H9 (cell line): ENCODE data around the gene RIPK4. TPM values are rescaled to one million over a fixed set of nuclear protein-coding genes. Genes with fewer than 3 reads are reported as not detected.

ENCODE experiments used
- DNase-seq: peaks from one replicate; pipeline ENCODE4 v3.0.0-alpha.2; 2017
- H2AFZ ChIP-seq: one replicate; pipeline ENCODE4 v1.6.1; 2013; ENCODE audit warnings: mild to moderate bottlenecking, low read length, control low read depth, moderate library complexity
- H2AK5ac ChIP-seq: 2 replicates; pipeline ENCODE4 v1.6.1; 2013; ENCODE audit warnings: low read length, control low read depth, mixed read lengths; ENCODE audit not compliant: insufficient read length
- H2BK120ac ChIP-seq: one replicate; pipeline ENCODE4 v1.6.1; 2013; ENCODE audit warnings: low read depth, mild to moderate bottlenecking, low read length, control low read depth, inconsistent platforms; ENCODE audit not compliant: poor library complexity, severe bottlenecking
- H2BK12ac ChIP-seq: 2 replicates; pipeline ENCODE4 v1.6.1; 2013; ENCODE audit warnings: low read length, control low read depth, mixed read lengths, low read depth; ENCODE audit not compliant: insufficient read length
- H2BK15ac ChIP-seq: 2 replicates; pipeline ENCODE4 v1.6.1; 2013; ENCODE audit warnings: low read depth, low read length, control low read depth
- H2BK20ac ChIP-seq: one replicate; pipeline ENCODE4 v1.6.1; 2013; ENCODE audit warnings: low read depth, mild to moderate bottlenecking, low read length, control low read depth, inconsistent platforms; ENCODE audit not compliant: poor library complexity, severe bottlenecking
- H2BK5ac ChIP-seq: 2 replicates; pipeline ENCODE4 v1.6.1; 2013; ENCODE audit warnings: low read length, control low read depth, mixed read lengths; ENCODE audit not compliant: insufficient read length
- H3K14ac ChIP-seq: 2 replicates; pipeline ENCODE4 v1.6.1; 2013; ENCODE audit warnings: low read length, control low read depth; ENCODE audit not compliant: insufficient read depth
- H3K18ac ChIP-seq: 2 replicates; pipeline ENCODE4 v1.6.1; 2013; ENCODE audit warnings: low read depth, mild to moderate bottlenecking, mixed read lengths, low read length, control low read depth; ENCODE audit not compliant: insufficient read length
- H3K23ac ChIP-seq: 2 replicates; pipeline ENCODE4 v1.6.1; 2013; ENCODE audit warnings: low read length, control low read depth, mixed read lengths, low read depth; ENCODE audit not compliant: insufficient read length
- H3K23me2 ChIP-seq: 2 replicates; pipeline ENCODE4 v1.6.1; 2013; ENCODE audit warnings: low read depth, mild to moderate bottlenecking, mixed read lengths, low read length, control low read depth; ENCODE audit not compliant: insufficient read length, poor library complexity, severe bottlenecking
- H3K27ac ChIP-seq: 2 replicates; pipeline ENCODE4 v1.5.1; 2013; ENCODE audit warnings: low read length, control low read depth, mixed read lengths, low read depth; ENCODE audit not compliant: insufficient read length
- H3K27me3 ChIP-seq: 2 replicates; pipeline ENCODE4 v1.6.1; 2013; ENCODE audit warnings: low read length, control low read depth, inconsistent platforms; ENCODE audit not compliant: insufficient read depth
- H3K4ac ChIP-seq: 2 replicates; pipeline ENCODE4 v1.6.1; 2013; ENCODE audit warnings: low read depth, mild to moderate bottlenecking, control low read depth, inconsistent platforms, low read length, moderate library complexity
- H3K4me1 ChIP-seq: 2 replicates; pipeline ENCODE4 v1.6.1; 2013; ENCODE audit warnings: low read length, control low read depth, inconsistent platforms; ENCODE audit not compliant: insufficient read depth
- H3K4me2 ChIP-seq: 2 replicates; pipeline ENCODE4 v1.6.1; 2013; ENCODE audit warnings: low read length, control low read depth, mixed read lengths; ENCODE audit not compliant: insufficient read length, insufficient read depth
- H3K56ac ChIP-seq: 2 replicates; pipeline ENCODE4 v1.6.1; 2013; ENCODE audit warnings: low read depth, mild to moderate bottlenecking, mixed read lengths, low read length, control low read depth; ENCODE audit not compliant: insufficient read length
- H3K79me1 ChIP-seq: 2 replicates; pipeline ENCODE4 v1.6.1; 2013; ENCODE audit warnings: low read depth, mild to moderate bottlenecking, moderate library complexity, low read length, control low read depth, inconsistent platforms; ENCODE audit not compliant: insufficient read depth, poor library complexity, severe bottlenecking
- H3K79me2 ChIP-seq: 2 replicates; pipeline ENCODE4 v1.6.1; 2013; ENCODE audit warnings: low read length, control low read depth, inconsistent platforms; ENCODE audit not compliant: insufficient read depth
- H3K9ac ChIP-seq: 2 replicates; pipeline ENCODE4 v1.6.1; 2013; ENCODE audit warnings: low read length, control low read depth, mixed read lengths; ENCODE audit not compliant: insufficient read length; ENCODE audit errors: extremely low read depth
- H3K9me3 ChIP-seq: one replicate; pipeline ENCODE4 v1.6.1; 2013; ENCODE audit warnings: low read depth, low read length, inconsistent platforms; ENCODE audit not compliant: control insufficient read depth
- H3T11ph ChIP-seq: one replicate; pipeline ENCODE4 v1.6.1; 2013; ENCODE audit warnings: mild to moderate bottlenecking, low read length, control low read depth, inconsistent platforms
- H4K20me1 ChIP-seq: one replicate; pipeline ENCODE4 v1.6.1; 2013; ENCODE audit not compliant: control insufficient read depth, insufficient read length, insufficient read depth
- H4K5ac ChIP-seq: 2 replicates; pipeline ENCODE4 v1.6.1; 2013; ENCODE audit warnings: low read depth, mild to moderate bottlenecking, mixed read lengths, low read length, control low read depth; ENCODE audit not compliant: insufficient read length
- H4K8ac ChIP-seq: replicated peaks from 2 replicates; pipeline ENCODE4 v1.6.1; 2013; ENCODE audit warnings: low read length, control low read depth, mixed read lengths, low read depth; ENCODE audit not compliant: insufficient read length
- H4K91ac ChIP-seq: 2 replicates; pipeline ENCODE4 v1.6.1; 2013; ENCODE audit warnings: low read depth, mild to moderate bottlenecking, moderate library complexity, mixed read lengths, low read length, control low read depth; ENCODE audit not compliant: insufficient read length
- H3K27ac Mint-ChIP-seq, 3 experiments: 2 replicates in 2 of 3; 3 replicates in 1 of 3; pipeline ENCODE4 v1.8.0; 2020 to 2021; ENCODE audit warnings: mixed read lengths in 3 of 3, mild to moderate bottlenecking in 1 of 3, moderate library complexity in 1 of 3
- H3K27me3 Mint-ChIP-seq: 2 replicates; pipeline ENCODE4 v1.8.0; 2021; ENCODE audit warnings: low read depth, mild to moderate bottlenecking, moderate library complexity, mixed read lengths
- H3K36me3 Mint-ChIP-seq, 3 experiments: 2 replicates in 2 of 3; 3 replicates in 1 of 3; pipeline ENCODE4 v1.8.0; 2020 to 2021; ENCODE audit warnings: low read depth in 3 of 3, mixed read lengths in 3 of 3; ENCODE audit not compliant: insufficient read depth in 1 of 3
- H3K4me1 Mint-ChIP-seq, 2 experiments: 2 replicates each; pipeline ENCODE4 v1.8.0; 2020; ENCODE audit warnings: mixed read lengths in 2 of 2
- H3K4me3 Mint-ChIP-seq, 2 experiments: 2 replicates in 1 of 2; 3 replicates in 1 of 2; pipeline ENCODE4 v1.8.0; 2020 to 2021; ENCODE audit warnings: mild to moderate bottlenecking in 2 of 2, mixed read lengths in 2 of 2, moderate library complexity in 1 of 2
- H3K9me3 Mint-ChIP-seq, 2 experiments: 2 replicates in 1 of 2; 3 replicates in 1 of 2; pipeline ENCODE4 v1.8.0; 2020; ENCODE audit warnings: mild to moderate bottlenecking in 2 of 2, mixed read lengths in 2 of 2, moderate library complexity in 1 of 2
- CTCF ChIP-seq: fragments of 200-600 bp; sonication (generic); conservative IDR thresholded peaks from 3 replicates; pipeline ENCODE4 v1.8.0; 2021; ENCODE audit warnings: antibody characterized with exemption, mild to moderate bottlenecking
- WGBS: extraction: QIAGEN DNeasy Blood & Tissue Kit; methylation state at CpG from one replicate; pipeline ENCODE4 v1.1.7; 2013; ENCODE audit warnings: missing lambda C conversion rate, low lambda C conversion rate, mixed read lengths; ENCODE audit not compliant: insufficient read length; ENCODE audit errors: extremely low coverage; 5-methylcytosine and 5-hydroxymethylcytosine counted together
- total RNA-seq: library from RNA; stranded (reverse); gene quantifications from 2 replicates; pipeline ENCODE4 v1.2.1, GENCODE V29; 2021

The RIPK4 gene
- total RNA-seq, 1 experiment from 2014 or later: 2.9 TPM

- peaks cover 11% of the 10 kb centered on the region for H3K9me3 ChIP-seq
- H3K79me1 ChIP-seq: no peaks in the 10 kb centered on the region
- no peak overlapping the region for H3K4me3 Mint-ChIP-seq
- no peak overlapping the region for H3K4ac ChIP-seq
- no peaks in the 10 kb centered on the region for H3K79me2 ChIP-seq
- no peaks in the 10 kb centered on the region for H3K4me1 ChIP-seq
- H4K5ac ChIP-seq: no peak overlapping the region
- H3K18ac ChIP-seq: no peak overlapping the region
- no peak overlapping the region for H3T11ph ChIP-seq
- H4K8ac ChIP-seq: no peak overlapping the region
- H3K4me2 ChIP-seq: no peak overlapping the region
- no peak overlapping the region for H2BK12ac ChIP-seq
- no peak for DNase-seq
- H3K56ac ChIP-seq: no peak overlapping the region
- no peak overlapping the region for H3K9ac ChIP-seq
- H4K20me1 ChIP-seq: no peaks in the 10 kb centered on the region
- H3K23me2 ChIP-seq: no peaks in the 10 kb centered on the region
- no peak overlapping the region for H3K23ac ChIP-seq
- no peak overlapping the region for H2BK5ac ChIP-seq
- WGBS: no CpG with 5 or more reads among the region's 41 CpGs
- peaks cover 42 to 60% (median 44%) of the 10 kb centered on the region in 3 experiments for H3K36me3 Mint-ChIP-seq
- H2AK5ac ChIP-seq: no peak overlapping the region
- H2BK120ac ChIP-seq: no peak overlapping the region
- no peak overlapping the region for H4K91ac ChIP-seq
- H3K27me3 Mint-ChIP-seq: peaks cover 2% of the 10 kb centered on the region; the same call in 1 of the 2 replicates
- H3K27me3 ChIP-seq: no peaks in the 10 kb centered on the region; the same call in 1 of the 2 replicates
- peaks cover 8 to 17% of the 10 kb centered on the region in 2 experiments for H3K4me1 Mint-ChIP-seq
- no peak overlapping the region for H2BK15ac ChIP-seq
- no peak for TF ChIP-seq CTCF
- peaks cover 26 to 28% of the 10 kb centered on the region in 2 experiments for H3K9me3 Mint-ChIP-seq
- no peak overlapping the region for H2BK20ac ChIP-seq
- H3K14ac ChIP-seq: no peak overlapping the region; the same call in 1 of the 2 replicates
- no peak overlapping the region for H3K27ac ChIP-seq
- H2AFZ ChIP-seq: no peak overlapping the region
- H3K27ac Mint-ChIP-seq: no peak overlapping the region
Measured at GRCh38 chr21:41740604-41741252, 26.1 kb downstream of the RIPK4 start.
